Superior temporal gyrus (tissue), 1 donor: ENCODE measurements around the gene CELSR2.
"Not testable (repeated sequence)": the region's sequence is repeated elsewhere in the genome, so short reads cannot be mapped to it uniquely, and the experiment has no call there.

Experiments used
- DNase-seq: peaks from one replicate; pipeline ENCODE4 v3.0.0-alpha.2; 2016; ENCODE audit errors: extremely low spot score

The CELSR2 gene

DNA sequence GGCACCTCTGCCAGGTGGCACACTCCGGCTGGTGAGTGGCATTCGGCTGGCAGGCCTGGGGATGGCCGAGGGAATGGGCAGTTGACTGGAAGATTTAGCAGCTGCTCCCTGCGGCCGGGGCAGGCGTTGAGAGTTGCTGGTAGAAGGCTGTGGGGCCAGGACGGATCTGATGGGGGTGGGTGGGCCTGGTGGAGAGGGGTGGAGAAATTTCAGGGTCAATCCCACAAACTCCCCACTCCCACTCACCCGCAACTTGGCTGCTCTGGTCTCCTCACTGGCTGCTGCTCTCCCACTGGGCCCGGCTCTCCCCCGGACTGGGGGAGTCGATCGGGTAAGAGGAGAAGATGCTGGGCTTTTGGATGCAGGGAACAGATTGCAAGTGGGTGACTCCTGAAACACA is 31.5 kb downstream of the CELSR2 start:
- DNase-seq: no peak

DNA sequence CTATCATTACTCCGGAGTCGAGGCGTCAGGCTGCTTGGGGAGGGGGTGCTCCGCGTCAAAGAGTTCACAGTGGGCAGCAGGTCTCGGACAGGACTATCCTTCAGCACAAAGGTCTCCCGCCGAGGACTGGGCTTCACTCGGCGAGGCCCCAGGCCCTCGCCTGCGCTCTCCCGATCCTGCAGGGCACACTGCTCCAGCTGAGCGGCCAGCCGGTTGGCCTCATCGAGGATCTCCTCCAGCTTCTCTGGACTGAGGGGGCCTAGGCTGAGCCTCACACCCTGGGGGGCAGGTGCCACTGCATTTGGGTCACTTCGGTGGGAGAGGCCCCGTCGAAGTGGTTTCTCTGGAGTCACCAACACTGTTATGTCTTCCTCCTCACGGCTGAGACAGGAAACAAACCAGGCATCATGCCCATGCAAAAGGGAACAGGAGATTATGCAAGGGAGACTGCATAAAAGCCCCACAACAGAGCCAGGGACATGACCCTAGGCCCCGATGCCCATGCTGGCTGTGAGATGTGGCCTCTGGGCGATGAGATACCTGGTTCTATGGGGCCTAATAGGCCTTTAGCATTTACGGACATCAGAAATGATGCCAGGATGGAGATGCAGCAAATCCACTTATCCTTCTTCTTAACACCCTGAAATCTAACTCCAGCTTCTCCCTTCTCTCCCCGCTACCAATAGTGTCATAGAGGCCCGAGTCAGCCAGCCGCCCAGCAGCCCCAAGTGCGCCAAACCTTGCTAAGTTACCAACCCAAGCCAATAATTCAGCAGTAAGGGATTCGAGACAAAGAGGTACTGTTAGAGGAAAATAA is 32.5 kb downstream of the CELSR2 start:
- peak; percentile 69 for DNase-seq

DNA sequence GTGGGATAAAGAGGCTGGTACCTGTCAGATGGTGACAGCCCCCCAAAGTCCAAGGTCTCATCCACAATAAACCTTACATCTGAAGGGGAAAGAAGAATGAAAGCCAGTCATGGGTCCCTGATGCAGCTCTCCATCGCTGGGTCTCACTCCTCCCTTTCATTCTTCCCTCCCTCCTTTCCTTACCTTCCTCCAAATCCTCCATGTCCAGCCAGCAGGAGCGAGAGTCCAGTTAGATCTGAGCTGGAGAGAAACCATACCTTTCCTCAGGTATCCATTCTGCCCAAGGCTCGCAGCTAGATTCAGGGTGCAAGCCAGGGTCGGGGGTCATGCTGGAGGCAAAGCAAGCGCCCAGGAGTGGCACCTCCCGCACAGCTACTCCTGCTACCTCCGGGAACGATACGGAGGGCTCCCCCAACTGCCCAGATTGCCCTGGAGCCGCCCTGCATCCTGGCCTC is 33.2 kb downstream of the CELSR2 start:
- no peak for DNase-seq

DNA sequence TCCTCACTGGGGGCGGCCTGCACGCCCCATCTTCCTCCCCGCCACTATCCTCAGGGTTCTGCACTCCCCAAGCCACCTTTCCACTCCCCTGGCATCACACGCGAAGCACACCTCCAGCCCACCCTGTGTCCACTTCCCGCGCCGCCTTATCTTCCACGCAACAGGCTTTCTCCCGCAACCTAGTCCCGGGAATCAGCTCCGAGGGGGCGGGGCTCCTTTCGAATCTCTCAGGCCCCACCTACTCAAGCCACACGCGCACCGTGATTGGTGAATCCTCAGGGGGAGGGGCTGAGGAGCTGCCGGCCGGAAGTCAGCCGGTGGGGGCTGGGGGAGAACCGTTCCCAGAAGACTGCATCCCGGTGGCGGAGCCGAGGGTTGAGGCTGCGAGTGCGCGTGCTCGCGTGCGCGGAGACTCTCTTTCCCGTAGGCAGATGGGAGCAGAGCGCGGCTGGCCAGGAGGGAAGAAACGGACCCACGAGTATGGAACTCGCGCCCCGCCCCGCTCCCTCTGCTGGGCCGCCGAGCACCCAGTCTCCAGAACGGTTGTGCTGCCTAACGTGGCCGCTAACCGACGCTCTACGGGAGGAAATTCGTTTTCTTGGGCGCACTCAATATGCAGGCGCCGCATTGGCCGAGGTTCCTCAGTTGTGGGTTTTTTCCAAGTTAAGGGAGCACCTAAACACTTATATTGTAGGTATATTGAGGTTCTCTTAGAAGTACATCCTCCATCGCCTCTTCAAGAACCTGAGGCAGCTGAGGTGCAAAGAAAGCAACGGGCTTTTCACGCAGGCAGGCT is 33.8 kb downstream of the CELSR2 start, which contains the start of gene PSRC1:
Gene PSRC1, minus strand, starts transcription at position 194 of the 796 bp plus-strand sequence.
- DNase-seq: peak; percentile 98

DNA sequence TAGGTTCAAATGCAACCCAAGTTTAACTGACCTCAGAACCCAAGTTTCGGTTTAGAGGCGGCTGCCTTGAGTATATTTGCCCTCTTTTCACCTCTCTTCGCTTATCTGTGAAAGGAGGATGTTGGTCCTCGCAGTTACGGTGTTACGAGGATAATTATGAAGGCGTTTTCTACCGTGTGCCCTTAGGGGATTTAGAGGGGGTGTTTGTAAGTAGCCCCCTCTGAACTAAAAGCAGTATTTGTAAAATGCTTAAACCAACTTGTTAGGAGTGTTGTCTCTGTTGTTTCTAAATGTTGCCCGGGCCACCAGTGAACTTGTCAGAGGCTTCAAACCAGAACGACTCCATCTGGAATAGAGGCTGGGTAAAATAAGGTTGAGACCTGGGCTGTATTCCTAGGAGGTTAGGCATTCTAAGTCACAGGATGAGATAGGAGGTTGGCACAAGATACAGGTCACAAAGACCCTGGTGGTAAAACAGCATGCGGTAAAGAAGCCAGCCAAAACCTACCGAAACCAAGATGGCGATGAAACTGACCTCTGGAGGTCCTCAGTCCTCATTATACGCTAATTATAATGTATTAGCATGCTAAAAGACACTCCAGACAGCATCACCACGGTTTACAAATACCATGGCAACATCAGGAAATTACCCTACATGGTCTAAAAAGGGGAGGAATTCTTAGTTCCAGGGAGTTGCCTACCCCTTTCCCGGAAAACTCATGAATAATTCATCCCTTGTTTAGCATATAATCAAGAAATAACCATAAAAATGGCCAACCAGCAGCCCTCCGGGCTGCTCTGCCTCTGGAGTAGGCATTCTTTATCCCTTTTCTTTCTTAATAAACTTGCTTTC is 34.6 kb downstream of the CELSR2 start:
- peak; percentile 20 for DNase-seq

DNA sequence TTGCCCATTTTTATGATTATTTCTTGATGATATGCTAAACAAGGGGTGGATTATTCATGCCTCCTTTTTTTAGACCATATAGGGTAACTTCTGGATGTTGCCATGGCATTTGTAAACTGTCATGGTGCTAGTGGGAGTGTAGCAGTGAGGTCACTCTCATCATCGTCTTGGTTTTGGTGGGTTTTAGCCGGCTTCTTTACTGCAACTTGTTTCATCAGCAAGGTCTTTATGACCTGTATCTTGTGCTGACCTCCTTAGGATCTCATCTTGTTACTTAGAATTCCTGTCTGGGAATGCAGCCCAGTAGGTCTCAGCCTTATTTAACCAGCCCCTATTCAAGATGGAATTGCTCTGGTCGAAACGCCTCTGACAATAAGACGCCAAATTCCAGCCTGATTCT is 37.4 kb downstream of the CELSR2 start:
- not testable (repeated sequence) for DNase-seq

DNA sequence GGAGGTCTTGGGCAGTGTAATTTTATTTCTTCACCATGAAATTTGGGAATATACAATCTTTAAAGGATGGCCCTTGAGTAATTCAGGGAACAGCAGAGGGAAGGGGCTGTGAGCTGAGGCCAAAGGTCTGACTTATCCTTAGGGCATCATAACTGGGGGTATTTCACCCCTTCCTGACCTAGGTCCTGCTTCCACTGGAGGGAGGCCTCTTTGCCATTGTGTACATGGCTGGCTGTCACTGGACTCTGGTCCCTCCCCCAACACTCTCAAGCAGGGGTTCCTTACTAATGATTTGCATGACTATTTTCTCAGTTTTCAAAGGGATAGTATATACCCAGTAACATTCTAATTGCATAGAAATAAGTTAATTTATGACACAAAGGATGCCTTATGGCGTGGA is 40.8 kb downstream of the CELSR2 start:
- no peak for DNase-seq

DNA sequence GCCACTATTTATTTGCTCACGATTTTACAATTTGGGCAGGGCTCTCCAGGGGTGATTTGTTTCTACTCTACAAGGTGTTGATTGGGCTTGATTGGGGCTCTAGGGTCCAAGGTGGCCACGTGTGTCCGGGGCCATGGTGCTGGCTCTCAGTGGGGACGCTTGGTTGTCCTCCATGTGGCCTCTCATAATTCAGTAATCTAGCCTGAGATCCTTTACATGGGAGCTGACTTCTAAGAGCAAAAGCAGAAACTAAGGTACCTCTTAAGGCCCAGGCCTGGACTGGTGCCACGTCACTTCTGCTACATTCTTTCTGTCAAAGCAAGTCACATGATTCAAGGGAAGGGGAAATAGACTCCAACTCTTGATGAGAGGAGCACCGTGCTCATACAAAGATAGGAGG is 41.7 kb downstream of the CELSR2 start:
- peak; percentile 47 for DNase-seq

DNA sequence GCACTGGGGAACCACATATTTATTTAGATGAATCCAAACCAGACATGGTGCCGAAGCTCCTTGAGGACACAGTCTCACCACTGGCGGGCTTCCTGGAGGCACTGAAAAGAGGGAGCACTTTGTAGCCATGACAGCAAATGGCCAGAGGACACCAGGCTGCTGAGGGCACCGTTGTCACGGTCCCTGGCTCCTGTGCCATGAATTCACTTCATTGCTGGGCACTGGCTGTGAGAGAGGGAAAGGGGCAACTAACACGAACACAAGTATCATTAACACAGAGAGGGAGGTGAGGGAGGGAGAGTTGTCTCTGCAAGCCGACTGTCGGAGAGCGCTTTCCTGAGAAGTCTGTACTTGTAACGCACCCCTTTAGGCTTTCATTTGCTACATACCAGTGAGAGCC is 43.0 kb downstream of the CELSR2 start:
- no peak for DNase-seq

DNA sequence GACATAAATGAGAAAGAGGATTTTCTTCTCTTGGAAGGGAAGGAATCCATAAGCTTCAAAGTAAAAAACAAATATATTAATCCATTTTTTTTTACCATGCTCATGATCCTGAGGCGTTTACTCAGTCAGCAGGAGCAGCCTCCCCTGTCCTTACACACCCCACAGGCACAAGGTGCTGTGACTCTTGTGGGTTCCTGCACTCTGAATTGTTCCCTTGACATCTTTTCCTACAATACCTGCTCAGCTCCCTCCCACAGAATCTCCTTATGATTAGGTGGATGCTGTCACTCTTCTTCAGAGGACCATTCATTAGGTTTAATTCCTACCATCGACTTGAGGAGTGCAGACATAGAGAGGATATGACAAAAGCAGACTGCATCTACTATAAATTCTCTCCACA is 43.7 kb downstream of the CELSR2 start:
- DNase-seq: no peak

DNA sequence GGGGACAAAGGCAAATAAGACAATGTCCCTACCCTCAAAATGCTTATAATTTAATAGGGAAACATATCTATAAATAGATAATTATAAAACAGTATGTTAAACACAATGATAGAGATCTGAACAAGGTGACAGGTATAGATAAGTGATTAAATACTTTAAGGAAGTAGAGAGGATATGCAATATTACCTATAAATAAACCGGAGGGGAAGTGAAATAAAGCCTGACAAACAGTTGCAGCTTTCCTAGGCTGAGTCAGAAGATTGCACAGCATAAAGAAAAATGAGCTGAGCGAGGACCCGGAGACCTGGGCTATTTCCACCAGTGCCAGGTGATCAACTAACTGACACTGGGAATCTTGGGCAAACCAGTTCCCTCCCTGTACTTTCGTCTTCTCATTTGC is 45.1 kb downstream of the CELSR2 start:
- DNase-seq: no peak

DNA sequence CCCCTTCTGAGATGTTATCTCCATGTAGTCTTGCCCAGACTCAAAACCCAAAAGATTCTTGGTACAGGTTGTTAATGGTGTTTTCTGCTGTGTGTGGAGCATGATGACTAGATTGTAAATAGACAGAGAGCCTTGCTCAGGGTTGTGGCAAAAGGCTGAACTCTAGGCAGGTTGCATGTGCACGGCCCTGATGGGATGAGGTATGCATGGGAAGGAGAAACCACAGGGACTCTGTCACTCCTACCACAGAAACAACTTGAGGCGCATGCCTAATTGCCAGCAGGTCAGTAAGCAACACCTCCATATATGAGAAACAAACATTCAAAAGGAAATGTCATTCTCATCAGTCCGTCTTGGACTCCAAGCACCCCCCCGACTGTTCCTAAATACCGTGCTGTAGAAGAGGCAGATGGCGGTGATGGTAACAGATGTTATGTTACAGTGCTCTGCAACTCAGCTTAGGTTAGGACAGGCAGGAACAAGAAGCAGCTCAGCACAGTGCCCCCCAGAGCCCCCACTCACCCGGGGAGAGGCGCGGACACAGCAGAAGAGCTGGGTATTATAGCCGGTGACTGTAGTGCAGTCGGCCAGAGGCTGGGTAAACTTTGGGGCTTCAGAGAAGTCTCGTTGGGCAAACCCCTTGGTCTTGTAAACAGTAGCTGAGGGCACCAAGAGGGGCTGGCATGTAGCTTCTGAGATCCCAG is 46.5 kb downstream of the CELSR2 start:
- DNase-seq: no peak

DNA sequence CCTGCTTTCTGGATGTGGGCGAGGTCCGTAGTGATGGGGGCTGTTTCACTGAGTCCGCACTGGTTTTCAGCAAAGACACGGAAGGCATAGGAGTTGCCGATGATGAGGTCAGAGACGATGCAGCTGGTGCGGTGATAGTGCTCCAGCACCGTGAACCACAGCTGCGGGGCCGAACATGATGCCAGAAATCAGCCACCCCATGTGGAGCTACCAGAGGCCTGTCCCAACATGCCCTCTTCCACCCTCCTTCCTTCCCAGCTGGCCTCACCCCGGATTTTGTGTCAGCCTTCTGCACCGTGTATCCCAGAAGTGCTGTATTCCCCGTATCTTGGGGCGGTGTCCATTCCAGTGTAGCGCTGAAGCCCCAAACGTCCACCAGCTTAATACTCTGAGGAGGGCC is 47.4 kb downstream of the CELSR2 start:
- no peak for DNase-seq

DNA sequence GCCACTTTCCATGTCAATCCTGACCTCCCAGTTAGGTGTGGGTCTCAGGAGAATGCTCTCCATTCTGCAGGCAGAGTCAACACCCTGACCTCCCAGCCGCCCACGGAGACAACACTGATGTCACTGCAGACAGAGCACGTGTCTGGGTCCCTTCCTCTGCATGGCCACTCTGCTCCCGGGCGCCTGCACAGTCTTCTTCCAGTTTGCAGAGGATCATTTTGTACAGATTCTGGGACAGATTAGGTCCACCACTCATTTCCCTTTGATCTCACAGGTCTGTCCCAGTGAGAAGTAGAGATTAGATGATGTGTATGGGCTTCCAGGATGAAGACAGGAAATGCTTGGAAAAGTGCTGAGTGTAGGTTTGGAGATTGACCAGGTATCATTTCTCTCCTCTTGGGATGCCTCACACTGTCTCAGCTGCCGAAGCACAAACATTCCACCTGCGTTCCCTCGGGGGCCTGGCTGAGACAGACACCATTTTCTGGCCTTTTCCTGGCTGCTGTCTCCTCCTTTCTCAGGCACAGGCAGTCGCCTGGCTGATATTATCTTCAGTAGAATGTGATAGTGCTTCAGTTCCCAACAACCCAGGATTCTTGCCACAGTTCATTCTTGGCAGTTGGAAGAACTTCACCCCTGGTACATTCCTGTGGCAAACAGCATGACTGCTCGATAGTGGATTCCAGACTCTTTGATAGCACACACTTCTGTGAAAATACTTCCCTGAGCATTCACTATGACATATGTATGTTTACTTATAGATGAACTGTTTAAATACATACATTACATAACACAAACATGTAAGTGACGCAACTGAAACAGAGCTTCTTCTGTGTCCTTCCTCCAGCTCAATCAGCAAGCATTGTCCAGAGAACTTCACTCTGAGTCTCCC is 49.6 kb downstream of the CELSR2 start:
- DNase-seq: peak; percentile 85

DNA sequence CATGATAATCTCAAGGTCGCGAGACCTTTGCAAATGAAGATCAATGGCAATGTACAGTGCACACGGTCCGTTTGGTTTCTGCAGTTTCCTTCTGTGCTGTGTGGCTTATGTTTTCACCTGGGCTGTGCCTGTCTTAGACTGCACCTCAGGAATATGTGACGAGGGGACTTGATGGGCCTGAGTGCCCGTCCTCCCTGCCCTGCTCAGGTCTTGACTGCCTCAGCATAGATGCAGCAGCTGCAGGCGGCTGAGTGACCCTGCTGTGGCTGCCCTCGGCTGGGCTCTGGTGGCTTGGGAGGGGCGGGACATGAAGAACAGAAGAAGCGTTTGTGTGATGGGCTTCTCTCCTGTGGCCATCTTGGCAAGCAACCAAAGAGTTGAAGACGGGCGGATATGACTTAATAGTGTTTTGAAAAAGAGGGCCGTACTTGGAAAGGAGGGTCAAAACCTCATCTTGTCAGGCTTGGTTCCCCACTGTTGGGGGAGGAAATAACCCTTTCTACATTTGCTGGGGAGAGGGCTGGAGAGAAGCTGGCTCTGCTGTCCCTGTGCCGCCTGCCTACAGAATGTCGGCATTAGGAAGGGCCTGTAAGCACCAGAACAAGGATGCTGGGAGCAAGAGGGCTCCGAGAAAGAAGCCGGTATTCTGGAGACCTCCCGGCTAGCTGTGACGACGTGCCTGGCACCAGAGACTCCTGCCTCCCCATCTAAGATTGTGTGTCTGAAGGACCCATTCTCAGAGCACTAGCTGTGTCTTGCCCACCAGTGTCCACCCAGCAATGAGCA is 50.4 kb downstream of the CELSR2 start:
- peak; percentile 96 for DNase-seq

DNA sequence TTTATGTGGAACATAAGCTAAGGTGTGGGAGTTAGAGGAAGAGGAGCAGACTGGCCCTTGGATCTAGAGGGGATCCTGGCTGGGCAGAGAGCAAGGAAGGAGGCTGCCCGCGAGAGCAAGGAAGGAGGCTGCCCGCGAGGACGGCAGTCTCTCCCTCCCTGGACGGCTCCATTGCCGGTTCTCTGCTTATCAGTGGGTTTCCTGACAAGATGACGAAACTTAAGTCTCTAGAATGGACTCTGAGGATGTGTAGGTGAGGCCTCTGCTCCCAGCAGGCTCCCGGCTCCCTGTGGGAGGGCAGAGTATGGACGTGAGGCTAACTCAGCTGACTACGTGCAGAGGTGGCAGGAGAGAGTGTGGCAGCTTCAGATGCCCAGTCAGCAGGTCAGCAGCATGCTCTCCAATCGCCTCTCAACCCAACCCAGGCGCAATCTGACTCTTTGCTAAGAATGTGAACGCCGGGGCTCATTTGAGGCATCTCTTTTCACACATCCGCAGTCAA is 51.4 kb downstream of the CELSR2 start:
- no peak for DNase-seq

DNA sequence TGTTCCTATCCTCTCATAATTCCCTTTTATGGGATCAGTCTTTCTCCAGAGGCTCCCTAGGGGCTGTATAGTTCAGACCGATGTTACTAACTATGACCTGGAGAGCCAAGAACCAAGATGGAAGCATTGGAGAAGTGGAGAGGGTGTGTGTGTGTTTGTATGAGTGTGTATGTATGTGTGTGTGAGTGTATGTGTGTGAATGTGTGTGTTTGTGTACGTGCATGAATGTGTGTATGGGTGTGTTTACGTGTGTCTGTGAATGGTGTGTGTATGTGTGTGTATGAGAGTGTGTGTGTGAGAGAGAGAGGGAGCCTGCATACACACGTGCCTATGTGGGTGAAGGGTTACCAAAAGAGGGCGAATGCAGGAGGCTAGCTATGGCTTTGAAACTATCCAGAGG is 52.5 kb downstream of the CELSR2 start:
- no peak for DNase-seq

DNA sequence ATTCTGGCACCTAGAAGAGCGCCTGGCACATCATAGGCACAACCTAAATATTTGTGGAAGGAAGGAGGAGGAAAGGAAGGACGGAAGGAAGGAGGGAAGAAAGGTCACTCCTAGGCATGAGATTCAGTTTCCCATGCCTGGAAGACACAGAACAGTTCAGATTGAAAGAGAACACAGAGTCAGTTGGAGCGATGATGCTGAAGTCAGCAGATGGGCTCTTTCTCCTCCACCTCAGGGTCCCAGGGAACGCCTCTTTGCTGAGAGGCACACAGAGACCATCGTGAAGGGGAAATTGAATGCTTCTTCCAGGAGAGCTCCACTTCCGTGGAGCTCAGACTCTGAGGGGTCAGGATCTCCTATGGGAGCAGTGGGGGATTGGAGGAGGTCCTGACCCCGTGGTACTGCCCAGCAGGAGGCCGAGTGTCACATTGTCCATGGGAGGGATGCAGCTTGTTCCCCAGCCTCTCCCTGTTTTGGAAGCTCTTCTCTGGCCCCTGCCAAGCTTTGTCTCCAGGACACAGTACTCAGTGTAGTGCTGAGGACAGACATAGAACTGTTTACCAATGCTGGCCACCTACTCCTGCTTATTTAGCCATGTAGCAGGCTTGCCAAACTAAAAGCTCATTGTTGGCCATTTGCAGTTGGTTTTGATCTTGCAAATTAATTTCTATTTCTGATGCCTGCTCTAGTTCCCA is 55.0 kb downstream of the CELSR2 start:
- peak; percentile 96 for DNase-seq

DNA sequence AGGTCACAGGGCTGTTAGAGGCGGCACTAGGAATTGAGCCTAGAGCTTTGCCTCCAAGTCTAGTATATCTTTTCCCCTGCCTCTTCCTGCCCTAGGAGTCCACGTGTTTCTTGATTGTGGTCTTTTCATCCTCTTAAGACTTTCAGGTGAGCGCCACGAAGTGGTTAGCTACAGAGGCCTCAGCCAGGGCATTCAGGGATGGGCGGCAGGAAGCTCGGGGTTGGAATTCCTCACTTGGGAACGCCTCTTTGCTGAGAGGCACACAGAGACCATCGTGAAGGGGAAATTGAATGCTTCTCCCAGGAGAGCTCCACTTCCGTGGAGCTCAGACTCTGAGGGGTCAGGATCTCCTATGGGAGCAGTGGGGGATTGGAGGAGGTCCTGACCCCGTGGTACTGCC is 56.7 kb downstream of the CELSR2 start:
- DNase-seq: not testable (repeated sequence)
